Skeletal muscle cell (primary cell): ENCODE measurements around the gene MEGF8.

ENCODE experiments used
- DNase-seq: peaks from one replicate; pipeline ENCODE4 v3.0.0-alpha.2; 2010; ENCODE audit warnings: low read depth
- H3K4me3 ChIP-seq: 2 replicates; pipeline ENCODE4 v1.5.1; 2011; ENCODE audit warnings: low read depth, mild to moderate bottlenecking, control low read depth, low read length, moderate library complexity

The MEGF8 gene

GRCh38 chr19:42348211-42348610, 22.8 kb downstream of the MEGF8 start:
- no peak for DNase-seq
- H3K4me3 ChIP-seq = no peak overlapping the region

- no peak for DNase-seq
- H3K4me3 ChIP-seq = no peak overlapping the region
Measured at GRCh38 chr19:42349378-42350107, 24.1 kb downstream of the MEGF8 start.

- H3K4me3 ChIP-seq = no peak overlapping the region
- DNase-seq = no peak
Measured at GRCh38 chr19:42350417-42350816, 25.0 kb downstream of the MEGF8 start.

DNA sequence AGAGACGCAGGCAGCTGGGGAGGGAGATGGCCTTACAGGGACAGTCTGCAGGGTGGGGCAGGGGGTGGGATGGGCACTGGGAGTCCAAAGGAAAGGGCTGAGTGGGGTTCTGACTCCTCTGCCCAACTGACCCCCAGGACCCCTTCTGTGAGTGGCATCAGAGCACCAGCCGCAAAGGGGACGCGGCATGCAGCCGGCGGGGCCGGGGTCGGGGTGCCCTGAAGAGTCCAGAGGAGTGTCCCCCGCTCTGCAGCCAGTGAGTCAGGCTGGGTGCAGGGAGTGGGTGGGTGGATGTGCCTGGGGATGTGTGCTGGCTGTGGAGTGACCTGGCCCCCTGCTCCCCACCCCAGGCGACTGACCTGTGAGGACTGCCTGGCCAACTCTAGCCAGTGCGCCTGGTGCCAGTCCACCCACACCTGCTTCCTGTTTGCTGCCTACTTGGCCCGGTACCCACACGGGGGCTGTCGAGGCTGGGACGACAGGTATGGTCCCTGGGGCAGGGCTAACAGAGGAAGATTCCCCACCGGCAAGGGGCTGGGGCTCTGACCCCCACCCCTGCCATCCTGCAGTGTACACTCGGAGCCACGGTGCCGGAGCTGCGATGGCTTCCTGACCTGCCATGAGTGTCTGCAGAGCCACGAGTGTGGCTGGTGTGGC, 25.8 kb downstream of the MEGF8 start:
- DNase-seq = no peak
- H3K4me3 ChIP-seq = no peak overlapping the region

GRCh38 chr19:42352301-42353259, 27.1 kb downstream of the MEGF8 start:
- H3K4me3 ChIP-seq = no peak overlapping the region
- no peak for DNase-seq

GRCh38 chr19:42353341-42354015, 28.0 kb downstream of the MEGF8 start:
- H3K4me3 ChIP-seq = no peak overlapping the region
- no peak for DNase-seq

DNA sequence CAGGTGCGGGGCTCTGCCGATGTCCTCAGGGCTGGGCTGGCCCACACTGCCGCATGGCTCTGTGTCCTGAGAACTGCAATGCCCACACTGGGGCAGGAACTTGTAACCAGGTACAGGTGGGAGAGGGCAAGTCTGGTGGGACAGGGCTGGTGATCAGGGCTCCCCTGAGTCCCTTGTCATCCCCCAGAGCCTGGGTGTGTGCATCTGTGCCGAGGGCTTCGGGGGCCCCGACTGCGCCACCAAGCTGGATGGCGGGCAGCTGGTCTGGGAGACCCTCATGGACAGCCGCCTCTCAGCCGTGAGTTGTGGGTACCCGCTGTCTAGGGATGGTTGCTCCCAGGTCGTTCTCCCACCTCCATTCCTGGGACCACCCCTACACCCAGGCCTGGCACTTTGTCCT, 30.5 kb downstream of the MEGF8 start:
- H3K4me3 ChIP-seq = no peak overlapping the region
- DNase-seq = no peak

DNA sequence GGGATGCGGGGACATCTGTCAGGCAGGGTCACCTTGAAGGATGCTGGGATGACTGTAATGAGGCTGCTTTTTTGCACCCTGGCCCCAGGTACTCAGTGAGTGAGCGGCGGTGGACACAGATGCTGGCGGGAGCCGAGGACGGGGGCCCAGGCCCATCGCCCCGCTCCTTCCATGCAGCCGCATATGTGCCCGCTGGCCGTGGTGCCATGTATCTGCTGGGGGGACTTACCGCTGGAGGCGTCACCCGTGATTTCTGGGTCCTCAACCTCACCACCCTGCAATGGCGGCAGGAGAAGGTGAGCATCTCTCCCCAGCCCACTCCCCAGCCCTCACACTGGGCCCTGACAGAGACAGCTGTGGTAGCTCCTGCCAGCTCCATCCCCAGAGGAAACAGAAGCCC, 31.3 kb downstream of the MEGF8 start:
- no peak for DNase-seq
- no peak overlapping the region for H3K4me3 ChIP-seq

DNA sequence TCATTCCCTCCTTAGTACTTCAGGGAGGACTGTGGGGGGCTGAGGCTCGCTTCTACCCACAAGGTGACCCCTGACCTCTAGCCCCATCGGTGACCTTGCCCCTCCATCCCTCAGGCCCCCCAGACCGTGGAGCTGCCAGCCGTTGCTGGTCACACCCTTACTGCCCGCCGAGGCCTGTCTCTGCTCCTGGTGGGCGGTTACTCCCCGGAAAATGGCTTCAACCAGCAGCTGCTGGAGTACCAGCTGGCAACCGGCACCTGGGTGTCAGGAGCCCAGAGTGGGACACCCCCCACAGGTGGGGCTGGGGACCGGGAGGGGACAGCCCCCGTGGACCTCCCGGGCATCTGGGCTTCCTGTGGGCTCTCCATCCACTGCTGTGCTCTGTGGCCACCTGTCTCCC, 31.9 kb downstream of the MEGF8 start:
- DNase-seq = no peak
- H3K4me3 ChIP-seq = no peak overlapping the region

- no peak for DNase-seq
- no peak overlapping the region for H3K4me3 ChIP-seq
Measured at GRCh38 chr19:42360787-42361544, 35.5 kb downstream of the MEGF8 start.

GRCh38 chr19:42361545-42361910, 36.1 kb downstream of the MEGF8 start:
- H3K4me3 ChIP-seq = no peak overlapping the region
- no peak for DNase-seq

GRCh38 chr19:42362342-42362741, 36.9 kb downstream of the MEGF8 start:
- DNase-seq = no peak
- no peak overlapping the region for H3K4me3 ChIP-seq

GRCh38 chr19:42362891-42363440, 37.5 kb downstream of the MEGF8 start:
- no peak overlapping the region for H3K4me3 ChIP-seq
- no peak for DNase-seq

- DNase-seq = no peak
- no peak overlapping the region for H3K4me3 ChIP-seq
Measured at GRCh38 chr19:42363614-42364346, 38.3 kb downstream of the MEGF8 start.

DNA sequence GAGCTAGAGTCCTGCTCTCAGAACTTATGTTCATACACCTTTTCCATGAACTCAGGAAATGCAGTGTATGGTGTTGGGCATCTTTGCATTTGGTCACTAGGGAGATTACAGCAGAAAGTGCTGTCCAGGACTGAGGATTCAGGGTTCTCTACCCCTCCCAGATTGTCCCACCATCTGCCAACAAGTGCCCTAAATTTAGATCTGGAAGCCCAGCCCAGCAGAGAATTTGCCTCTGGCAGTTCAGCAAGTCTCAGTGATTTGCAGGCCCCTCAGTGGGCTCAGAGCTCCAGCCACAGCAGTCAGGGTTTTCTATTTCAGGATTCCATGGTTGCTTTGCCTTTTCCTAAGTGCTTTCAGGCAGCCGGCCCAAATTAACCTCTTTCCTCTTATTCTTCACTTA, 41.2 kb downstream of the MEGF8 start:
- no peak overlapping the region for H3K4me3 ChIP-seq
- no peak for DNase-seq

- DNase-seq = no peak
- H3K4me3 ChIP-seq = no peak overlapping the region
Measured at GRCh38 chr19:42367929-42368328, 42.5 kb downstream of the MEGF8 start.

DNA sequence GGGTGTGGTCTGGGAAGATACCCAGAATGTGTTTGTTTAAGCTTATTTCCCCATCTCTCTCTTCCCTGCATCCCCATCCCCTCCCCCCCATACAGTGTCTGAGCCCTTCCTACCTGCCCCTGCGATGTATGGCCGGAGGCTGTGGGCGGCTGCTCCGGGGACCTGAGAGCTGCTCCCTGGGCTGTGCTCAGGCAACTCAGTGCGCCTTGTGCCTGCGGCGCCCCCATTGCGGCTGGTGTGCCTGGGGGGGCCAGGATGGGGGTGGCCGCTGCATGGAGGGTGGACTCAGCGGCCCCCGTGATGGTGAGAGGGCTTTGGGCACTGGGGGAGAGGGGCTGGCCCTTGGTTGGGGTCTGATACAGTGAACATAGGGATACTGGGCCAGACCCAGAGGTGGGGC, 42.9 kb downstream of the MEGF8 start:
- H3K4me3 ChIP-seq = no peak overlapping the region
- DNase-seq = no peak

GRCh38 chr19:42368765-42369164, 43.3 kb downstream of the MEGF8 start:
- DNase-seq = no peak

More at GRCh38 chr19:42368765-42369164, 43.3 kb downstream of the MEGF8 start:
- H3K4me3 ChIP-seq = no peak overlapping the region
